A549 (cell line): ENCODE measurements around the gene ATP2B3. TPM values are rescaled to one million over a fixed set of nuclear protein-coding genes. Genes with fewer than 3 reads are reported as not detected.
A peak's percentile ranks its signal among the peaks of the same experiment; 100 is the strongest.

Experiments
- ATAC-seq, 2 experiments: fragments of 200-7000 bp in 1 of 2; fragments of >200 bp in 1 of 2; cut with Nextera tagmentation in 1 of 2; cut with Tn5 transposase in 1 of 2; 3 replicates each; pipeline versions ENCODE4 v1.8.0 to v1.9.1; 2018 to 2020; ENCODE audit warnings: mild to moderate bottlenecking in 1 of 2, moderate library complexity in 1 of 2
- CTCF ChIA-PET: fragments of 300-600 bp; sonication (Branson Sonifier 250); formaldehyde crosslinking; extraction: SDS; loops from one replicate; lab custom pipeline; 2021; ENCODE audit warnings: antibody characterized with exemption, inconsistent platforms; lab: Yijun Ruan, JAX
- POLR2A ChIA-PET: fragments of 350-600 bp; formaldehyde crosslinking; extraction: SDS; loops from one replicate; lab custom pipeline; 2021; ENCODE audit warnings: antibody characterized with exemption, inconsistent platforms; lab: Yijun Ruan, JAX
- DNase-seq, 2 experiments: peaks; one replicate each; pipeline versions ENCODE4 v3.0.0 to v3.0.0-alpha.2; 2011 to 2016; ENCODE audit warnings: low read depth in 1 of 2, low spot score in 1 of 2
- FAIRE-seq: peaks from 2 replicates; lab custom pipeline; 2011; peaks lifted over from hg19 to GRCh38; lab: Jason Lieb, UNC
- H3K27ac ChIP-seq, 2 experiments: fragments of >200 bp; sonication (Bioruptor Twin); formaldehyde crosslinking; 3 replicates each; pipeline ENCODE4 v1.5.1; 2016 to 2017
- H3K4me1 ChIP-seq: fragments of >200 bp; sonication (Bioruptor Twin); formaldehyde crosslinking; 3 replicates; pipeline ENCODE4 v1.6.1; 2016
- H3K4me2 ChIP-seq: fragments of >200 bp; sonication (Bioruptor Twin); formaldehyde crosslinking; 3 replicates; pipeline ENCODE4 v1.6.1; 2016
- H3K4me3 ChIP-seq: fragments of >200 bp; sonication (Bioruptor Twin); formaldehyde crosslinking; 3 replicates; pipeline ENCODE4 v1.5.1; 2016
- H3K9me3 ChIP-seq: fragments of >200 bp; sonication (Bioruptor Twin); formaldehyde crosslinking; 3 replicates; pipeline ENCODE4 v1.6.1; 2016
- CBX2 ChIP-seq: fragments of 200-600 bp; sonication (generic); IDR thresholded peaks from 2 replicates; pipeline ENCODE4 v1.6.1; 2016; ENCODE audit warnings: low read depth, mild to moderate bottlenecking, borderline replicate concordance
- CHD4 ChIP-seq: fragments of 200-600 bp; sonication (generic); IDR thresholded peaks from 2 replicates; pipeline ENCODE4 v1.6.1; 2016; ENCODE audit warnings: antibody characterized with exemption, mild to moderate bottlenecking, borderline replicate concordance
- EHF ChIP-seq: fragments of 250-450 bp; sonication (Bioruptor Pico); IDR thresholded peaks from 2 replicates; pipeline ENCODE4 v1.5.0; 2020; ENCODE audit warnings: mild to moderate bottlenecking
- EHMT2 ChIP-seq: fragments of 200-600 bp; sonication (generic); IDR thresholded peaks from 2 replicates; pipeline ENCODE4 v1.6.1; 2016; ENCODE audit warnings: antibody characterized with exemption, low read depth, mild to moderate bottlenecking, moderate library complexity
- EP300 ChIP-seq, 2 experiments: fragments of >200 bp; sonication (Bioruptor Twin); formaldehyde crosslinking; IDR thresholded peaks; 2 replicates in 1 of 2; 3 replicates in 1 of 2; pipeline ENCODE4 v1.6.1; 2016 to 2017
- ESRRA ChIP-seq: fragments of 150-350 bp; IDR thresholded peaks from 2 replicates; pipeline ENCODE4 v1.6.1; 2014; ENCODE audit warnings: mild to moderate bottlenecking, low read length, borderline replicate concordance
- FOSB ChIP-seq: fragments of 250-450 bp; sonication (Bioruptor Pico); IDR thresholded peaks from 2 replicates; pipeline ENCODE4 v1.5.0; 2020; ENCODE audit warnings: mild to moderate bottlenecking, moderate library complexity
- FOXS1 ChIP-seq: fragments of 250-450 bp; sonication (Bioruptor Pico); IDR thresholded peaks from 2 replicates; pipeline ENCODE4 v1.5.0; 2020; ENCODE audit warnings: mild to moderate bottlenecking, moderate library complexity
- HEYL ChIP-seq: fragments of 250-450 bp; sonication (Bioruptor Pico); IDR thresholded peaks from 2 replicates; pipeline ENCODE4 v1.8.0; 2021; ENCODE audit warnings: mild to moderate bottlenecking, moderate library complexity
- HOXB5 ChIP-seq: fragments of 250-450 bp; sonication (Bioruptor Pico); IDR thresholded peaks from 2 replicates; pipeline ENCODE4 v1.5.0; 2020; ENCODE audit warnings: mild to moderate bottlenecking, moderate library complexity
- KDM5A ChIP-seq: fragments of 200-600 bp; sonication (generic); IDR thresholded peaks from 2 replicates; pipeline ENCODE4 v1.6.1; 2016; ENCODE audit warnings: antibody characterized with exemption, mild to moderate bottlenecking
- NFE2L2 ChIP-seq: fragments of 150-350 bp; conservative IDR thresholded peaks from 2 replicates; pipeline ENCODE4 v1.6.1; 2014; ENCODE audit warnings: low read length
- NR3C1 ChIP-seq: fragments of >200 bp; sonication (Bioruptor Twin); formaldehyde crosslinking; IDR thresholded peaks from 3 replicates; pipeline ENCODE4 v1.6.1; 2017
- TP53 ChIP-seq: fragments of 250-450 bp; sonication (Bioruptor Pico); IDR thresholded peaks from 2 replicates; pipeline ENCODE4 v1.5.0; 2021; ENCODE audit warnings: mild to moderate bottlenecking, moderate library complexity
- ZC3H11A ChIP-seq: fragments of 450-650 bp; IDR thresholded peaks from 2 replicates; pipeline ENCODE4 v1.6.1; 2014; ENCODE audit warnings: antibody characterized with exemption, mild to moderate bottlenecking
- ZNF302 ChIP-seq: fragments of 250-450 bp; sonication (Bioruptor Pico); IDR thresholded peaks from 2 replicates; pipeline ENCODE4 v1.9.0; 2021; ENCODE audit warnings: inconsistent platforms, mild to moderate bottlenecking, moderate library complexity
- ZSCAN20 ChIP-seq: fragments of 250-450 bp; sonication (Bioruptor Pico); IDR thresholded peaks from 2 replicates; pipeline ENCODE4 v1.8.0; 2022; ENCODE audit warnings: mild to moderate bottlenecking, moderate library complexity
- WGBS: methylation state at CpG from one replicate; pipeline ENCODE4 v1.1.6; 2017; ENCODE audit errors: missing lambda C conversion rate; 5-methylcytosine and 5-hydroxymethylcytosine counted together
- polyA plus RNA-seq, 4 experiments: library from polyadenylated mRNA; depleted of rRNA in 3 of 4; stranded (reverse); fragments of >200 nt; fragmentation: RNase III in 1 of 4; extraction: RNeasy Plus Mini Kit Qiagen cat#74134 plus additional on column Dnase treatment in 1 of 4; gene quantifications; 2 replicates in 3 of 4; 3 replicates in 1 of 4; pipeline ENCODE4 v1.2.3, GENCODE V29; 2011 to 2017
- TF ChIP-seq, protein P1 (sequence below): fragments of 250-450 bp; sonication (Bioruptor Pico); IDR thresholded peaks from 2 replicates; pipeline ENCODE4 v1.5.0; 2021; ENCODE audit warnings: mild to moderate bottlenecking, moderate library complexity, borderline replicate concordance
- TF ChIP-seq, protein P2 (sequence below): fragments of 150-350 bp; IDR thresholded peaks from 2 replicates; pipeline ENCODE4 v1.6.1; 2014; ENCODE audit warnings: low read depth, mild to moderate bottlenecking, low read length
- TF ChIP-seq, protein P3 (sequence below): fragments of >200 bp; sonication (Bioruptor Twin); formaldehyde crosslinking; IDR thresholded peaks from 2 replicates; pipeline ENCODE4 v1.6.1; 2016
- TF ChIP-seq, protein P4 (sequence below): fragments of 200-600 bp; sonication (generic); IDR thresholded peaks from 2 replicates; pipeline ENCODE4 v1.6.1; 2016; ENCODE audit warnings: antibody characterized with exemption, mild to moderate bottlenecking, moderate library complexity
- TF ChIP-seq, protein P5 (sequence below): IDR thresholded peaks from 2 replicates; pipeline ENCODE4 v1.6.1; 2012; ENCODE audit warnings: low read depth, borderline replicate concordance

Gene ATP2B3
- polyA plus RNA-seq, 2 of the 4 experiments (the other 2 are of a cell fraction), result 0.13 to 0.30 TPM

DNA sequence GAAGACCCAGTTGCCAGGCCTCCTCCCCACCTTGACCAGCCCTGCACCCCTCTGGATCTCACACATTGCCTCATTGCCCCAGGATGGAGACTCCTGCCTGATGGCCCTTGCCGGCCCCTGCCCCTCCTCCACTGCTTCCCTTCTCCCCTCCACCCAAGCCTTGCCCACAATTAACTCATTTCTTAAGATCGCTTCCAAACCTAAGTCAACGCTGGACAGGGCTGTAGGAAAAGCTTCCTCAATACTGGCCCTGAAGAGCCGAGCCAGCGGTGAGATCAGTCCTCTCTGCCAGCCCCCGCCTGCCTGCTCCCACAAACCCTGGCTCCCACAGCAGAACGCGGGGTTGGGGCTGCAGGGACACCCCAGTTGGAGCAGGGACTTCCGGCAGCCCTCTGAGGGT, 39.5 kb upstream of the ATP2B3 start:
- H3K4me1 ChIP-seq, result no peaks in the 10 kb centered on the region
- DNase-seq, result no peak
- no peak for TF ChIP-seq CBX2
- TF ChIP-seq ZSCAN20 (CRISPR knock-in tag), result no peak
- TF ChIP-seq, all 56 proteins: peak for 0
- no peaks in the 10 kb centered on the region for H3K9me3 ChIP-seq
- H3K4me3 ChIP-seq, result no peak overlapping the region
- POLR2A ChIA-PET, result no interaction called here
- CTCF ChIA-PET, result interaction anchor here (11.1 kb wide), 1 partner anchor 30 kb away, joined by 130 read pairs; no protein-coding TSS in a partner anchor
- 41% methylated on average over 3 of the region's 9 CpGs for WGBS
- FAIRE-seq, result no peak
- no peak overlapping the region for H3K4me2 ChIP-seq
- no peak overlapping the region for H3K27ac ChIP-seq
- no peak for ATAC-seq

DNA sequence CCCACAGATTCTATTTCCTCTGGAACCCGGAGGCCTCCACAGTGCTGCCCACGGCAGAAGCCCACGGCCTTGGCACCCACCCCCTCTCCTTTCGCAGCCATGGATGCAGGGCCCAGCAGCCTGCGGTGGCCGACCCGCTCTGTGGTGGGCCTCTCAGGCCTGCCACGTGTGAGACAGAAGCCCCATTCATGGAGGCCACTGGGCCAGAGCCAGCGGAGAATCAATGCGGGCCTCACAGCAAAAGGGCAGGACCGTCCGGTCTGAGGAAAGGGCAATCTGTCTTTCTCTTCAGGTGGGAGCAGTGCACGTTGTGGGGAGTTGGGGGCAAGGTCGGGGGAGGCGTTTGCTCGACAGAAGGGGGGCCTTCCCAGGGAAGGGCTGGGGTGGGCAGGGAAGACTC, 38.7 kb upstream of the ATP2B3 start:
- no peak for FAIRE-seq
- H3K9me3 ChIP-seq, result no peaks in the 10 kb centered on the region
- H3K4me1 ChIP-seq, result no peaks in the 10 kb centered on the region
- CTCF ChIA-PET, result interaction anchor here (1.4 kb wide), 1 partner anchor 30 kb away, joined by 3 read pairs; no protein-coding TSS in a partner anchor
- TF ChIP-seq EP300 (IDR thresholded peaks at IDR 0.05) (no peak), HOXB5 (CRISPR knock-in tag) (no peak), HEYL (no peak), ZNF302 (CRISPR knock-in tag) (no peak), NR3C1 (no peak), KDM5A (no peak)
- POLR2A ChIA-PET, result no interaction called here
- DNase-seq, result no peak
- H3K27ac ChIP-seq, result no peak overlapping the region
- ATAC-seq, result no peak
- 80% methylated on average over 2 of the region's 16 CpGs for WGBS
- no peak overlapping the region for H3K4me2 ChIP-seq
- no peak overlapping the region for H3K4me3 ChIP-seq

DNA sequence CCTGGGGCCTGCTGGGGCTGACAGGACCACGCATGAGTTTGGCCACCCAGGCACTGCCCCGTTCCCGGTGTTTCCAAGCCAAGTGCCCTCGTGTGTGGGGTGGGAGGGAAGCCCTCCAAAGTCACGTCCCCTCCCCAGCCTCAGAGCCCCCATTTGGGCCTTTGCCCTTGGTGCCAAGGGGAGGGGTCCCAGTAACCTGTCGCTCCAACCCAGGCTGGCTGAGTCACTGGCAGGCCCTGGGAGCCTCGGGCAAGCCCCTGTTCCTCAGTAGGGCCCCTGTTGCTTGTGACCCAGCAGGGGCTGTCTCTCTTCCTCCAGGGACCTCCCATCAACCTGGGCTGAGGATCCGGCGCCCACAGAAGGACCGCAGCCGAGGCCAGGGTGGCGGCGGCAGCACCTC, 36.4 kb upstream of the ATP2B3 start:
- Histone ChIP-seq H3K27ac (no peak overlapping the region), H3K4me2 (no peak overlapping the region), H3K4me1 (no peaks in the 10 kb centered on the region), H3K4me3 (no peak overlapping the region), H3K9me3 (no peaks in the 10 kb centered on the region)
- CTCF ChIA-PET, result interaction anchor here (0.8 to 2.9 kb wide), 5 partner anchors 10 to 34 kb away, joined by 3 to 11 read pairs (median 9); partner anchors contain the start of gene HAUS7
- FAIRE-seq (no peak), ATAC-seq (no peak), DNase-seq (no peak)
- WGBS, result 100% methylated on average over 3 of the region's 13 CpGs
- POLR2A ChIA-PET, result no interaction called here
- TF ChIP-seq NFE2L2 (no peak), FOSB (CRISPR knock-in tag) (no peak), ZC3H11A (no peak), FOXS1 (CRISPR knock-in tag) (no peak), EHF (no peak)
- TF ChIP-seq, protein P1, sequence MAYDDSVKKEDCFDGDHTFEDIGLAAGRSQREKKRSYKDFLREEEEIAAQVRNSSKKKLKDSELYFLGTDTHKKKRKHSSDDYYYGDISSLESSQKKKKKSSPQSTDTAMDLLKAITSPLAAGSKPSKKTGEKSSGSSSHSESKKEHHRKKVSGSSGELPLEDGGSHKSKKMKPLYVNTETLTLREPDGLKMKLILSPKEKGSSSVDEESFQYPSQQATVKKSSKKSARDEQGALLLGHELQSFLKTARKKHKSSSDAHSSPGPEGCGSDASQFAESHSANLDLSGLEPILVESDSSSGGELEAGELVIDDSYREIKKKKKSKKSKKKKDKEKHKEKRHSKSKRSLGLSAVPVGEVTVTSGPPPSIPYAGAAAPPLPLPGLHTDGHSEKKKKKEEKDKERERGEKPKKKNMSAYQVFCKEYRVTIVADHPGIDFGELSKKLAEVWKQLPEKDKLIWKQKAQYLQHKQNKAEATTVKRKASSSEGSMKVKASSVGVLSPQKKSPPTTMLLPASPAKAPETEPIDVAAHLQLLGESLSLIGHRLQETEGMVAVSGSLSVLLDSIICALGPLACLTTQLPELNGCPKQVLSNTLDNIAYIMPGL, result no peak
- TF ChIP-seq, protein P2, sequence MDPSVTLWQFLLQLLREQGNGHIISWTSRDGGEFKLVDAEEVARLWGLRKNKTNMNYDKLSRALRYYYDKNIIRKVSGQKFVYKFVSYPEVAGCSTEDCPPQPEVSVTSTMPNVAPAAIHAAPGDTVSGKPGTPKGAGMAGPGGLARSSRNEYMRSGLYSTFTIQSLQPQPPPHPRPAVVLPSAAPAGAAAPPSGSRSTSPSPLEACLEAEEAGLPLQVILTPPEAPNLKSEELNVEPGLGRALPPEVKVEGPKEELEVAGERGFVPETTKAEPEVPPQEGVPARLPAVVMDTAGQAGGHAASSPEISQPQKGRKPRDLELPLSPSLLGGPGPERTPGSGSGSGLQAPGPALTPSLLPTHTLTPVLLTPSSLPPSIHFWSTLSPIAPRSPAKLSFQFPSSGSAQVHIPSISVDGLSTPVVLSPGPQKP, result no peak
- TF ChIP-seq, protein P3, sequence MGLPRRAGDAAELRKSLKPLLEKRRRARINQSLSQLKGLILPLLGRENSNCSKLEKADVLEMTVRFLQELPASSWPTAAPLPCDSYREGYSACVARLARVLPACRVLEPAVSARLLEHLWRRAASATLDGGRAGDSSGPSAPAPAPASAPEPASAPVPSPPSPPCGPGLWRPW, result no peak
- TF ChIP-seq, all 56 proteins: peak for 0

DNA sequence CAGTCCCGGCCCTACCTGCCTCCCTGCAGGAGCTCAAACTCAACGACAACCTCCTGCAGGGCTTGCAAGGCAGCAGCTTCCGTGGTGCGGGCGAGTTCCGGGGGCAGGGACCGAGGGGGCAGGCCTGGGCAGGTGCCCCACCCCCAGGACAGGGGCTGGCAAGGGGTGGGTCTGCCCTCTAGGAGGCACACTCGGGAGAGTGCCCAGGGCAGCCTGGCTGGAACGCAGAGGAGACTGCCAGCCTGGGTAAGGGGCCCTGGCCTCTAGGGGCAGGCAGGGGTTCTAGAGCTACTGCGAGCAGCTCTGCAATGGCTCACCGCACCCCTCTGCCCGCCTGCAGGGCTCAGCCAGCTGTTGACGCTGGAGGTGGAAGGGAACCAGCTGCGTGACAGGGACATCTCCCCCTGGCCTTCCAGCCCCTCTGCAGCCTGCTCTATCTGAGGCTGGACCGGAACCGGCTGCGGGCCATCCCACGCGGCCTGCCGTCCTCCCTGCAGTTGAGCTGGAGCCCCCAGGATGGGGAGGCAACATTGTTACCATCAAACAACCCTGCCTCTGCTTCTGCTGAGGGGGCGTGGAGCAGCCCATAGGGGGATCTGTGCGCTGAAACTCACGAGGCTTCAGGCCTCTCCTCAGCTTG, 34.9 kb upstream of the ATP2B3 start:
- ATAC-seq, result peak in 1 of 2 experiments; percentile 20; a peak in 3 of 6 replicates
- TF ChIP-seq EHMT2, result no peak
- TF ChIP-seq CHD4, result no peak
- TF ChIP-seq TP53 (CRISPR knock-in tag), result no peak
- TF ChIP-seq, protein P4, sequence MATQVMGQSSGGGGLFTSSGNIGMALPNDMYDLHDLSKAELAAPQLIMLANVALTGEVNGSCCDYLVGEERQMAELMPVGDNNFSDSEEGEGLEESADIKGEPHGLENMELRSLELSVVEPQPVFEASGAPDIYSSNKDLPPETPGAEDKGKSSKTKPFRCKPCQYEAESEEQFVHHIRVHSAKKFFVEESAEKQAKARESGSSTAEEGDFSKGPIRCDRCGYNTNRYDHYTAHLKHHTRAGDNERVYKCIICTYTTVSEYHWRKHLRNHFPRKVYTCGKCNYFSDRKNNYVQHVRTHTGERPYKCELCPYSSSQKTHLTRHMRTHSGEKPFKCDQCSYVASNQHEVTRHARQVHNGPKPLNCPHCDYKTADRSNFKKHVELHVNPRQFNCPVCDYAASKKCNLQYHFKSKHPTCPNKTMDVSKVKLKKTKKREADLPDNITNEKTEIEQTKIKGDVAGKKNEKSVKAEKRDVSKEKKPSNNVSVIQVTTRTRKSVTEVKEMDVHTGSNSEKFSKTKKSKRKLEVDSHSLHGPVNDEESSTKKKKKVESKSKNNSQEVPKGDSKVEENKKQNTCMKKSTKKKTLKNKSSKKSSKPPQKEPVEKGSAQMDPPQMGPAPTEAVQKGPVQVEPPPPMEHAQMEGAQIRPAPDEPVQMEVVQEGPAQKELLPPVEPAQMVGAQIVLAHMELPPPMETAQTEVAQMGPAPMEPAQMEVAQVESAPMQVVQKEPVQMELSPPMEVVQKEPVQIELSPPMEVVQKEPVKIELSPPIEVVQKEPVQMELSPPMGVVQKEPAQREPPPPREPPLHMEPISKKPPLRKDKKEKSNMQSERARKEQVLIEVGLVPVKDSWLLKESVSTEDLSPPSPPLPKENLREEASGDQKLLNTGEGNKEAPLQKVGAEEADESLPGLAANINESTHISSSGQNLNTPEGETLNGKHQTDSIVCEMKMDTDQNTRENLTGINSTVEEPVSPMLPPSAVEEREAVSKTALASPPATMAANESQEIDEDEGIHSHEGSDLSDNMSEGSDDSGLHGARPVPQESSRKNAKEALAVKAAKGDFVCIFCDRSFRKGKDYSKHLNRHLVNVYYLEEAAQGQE, result no peak
- TF ChIP-seq, protein P5, sequence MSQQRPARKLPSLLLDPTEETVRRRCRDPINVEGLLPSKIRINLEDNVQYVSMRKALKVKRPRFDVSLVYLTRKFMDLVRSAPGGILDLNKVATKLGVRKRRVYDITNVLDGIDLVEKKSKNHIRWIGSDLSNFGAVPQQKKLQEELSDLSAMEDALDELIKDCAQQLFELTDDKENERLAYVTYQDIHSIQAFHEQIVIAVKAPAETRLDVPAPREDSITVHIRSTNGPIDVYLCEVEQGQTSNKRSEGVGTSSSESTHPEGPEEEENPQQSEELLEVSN, result no peak
- TF ChIP-seq CBX2, result no peak
- no peak for TF ChIP-seq ZSCAN20 (CRISPR knock-in tag)
- TF ChIP-seq ESRRA, result no peak

More for the DNA sequence above, 34.9 kb upstream of the ATP2B3 start:
- WGBS, result 100% methylated on average over 2 of the region's 23 CpGs
- no peak overlapping the region for H3K4me2 ChIP-seq
- no peak for DNase-seq
- POLR2A ChIA-PET, result no interaction called here
- H3K9me3 ChIP-seq, result no peaks in the 10 kb centered on the region
- no peaks in the 10 kb centered on the region for H3K4me1 ChIP-seq
- CTCF ChIA-PET, result interaction anchor here (2.1 to 3.5 kb wide), 3 partner anchors 12 to 24 kb away, joined by 7 to 16 read pairs (median 11); partner anchors contain the start of gene HAUS7
- FAIRE-seq, result no peak
- no peak overlapping the region for H3K4me3 ChIP-seq
- H3K27ac ChIP-seq, result no peak overlapping the region
